ENCODE results near the gene ACTR2. TPM values are rescaled to one million over a fixed set of nuclear protein-coding genes. Genes with fewer than 3 reads are reported as not detected.

ACTR2 gene
- total RNA-seq, 4 donors from 2014 or later, result 56.9 to 123 (median 81.8) TPM

DNA sequence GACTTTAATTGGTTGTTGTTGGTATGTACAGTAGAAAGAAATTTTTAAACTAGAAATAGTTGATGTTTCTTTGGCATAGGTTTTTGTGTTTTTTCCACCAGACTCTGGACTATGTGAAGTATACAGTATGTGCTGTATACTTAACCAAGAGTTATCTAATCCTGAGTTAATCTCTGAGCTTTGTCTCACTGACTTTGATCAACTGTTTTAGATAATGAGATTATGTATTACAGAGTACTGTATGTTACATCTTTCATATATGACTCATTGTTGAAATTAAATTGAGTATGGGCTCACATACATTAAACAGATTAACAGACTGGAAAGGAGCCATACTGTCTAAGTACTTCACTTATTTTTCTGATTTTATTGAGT is 38.0 kb downstream of the ACTR2 start:
- Histone ChIP-seq H3K4me1 (peaks cover 0 to 7% (median 0%) of the 10 kb centered on the region in 4 donors), H3K4me3 (no peak overlapping the region), H3K9me3 (no peaks in the 10 kb centered on the region), H3K36me3 (peaks cover 0 to 27% (median 11%) of the 10 kb centered on the region in 4 donors), H3K27ac (no peak overlapping the region), H3K27me3 (no peaks in the 10 kb centered on the region)
- in situ Hi-C loops (cut with MboI; ENCODE audit: low pct_ligation_motif_present in 1 of 4, low pct_unique_long_range_greater_than_20kb in 1 of 4, low sequenced_read_pairs in 3 of 4), result loop anchor here in 3 of 4 donors (10.0 to 25.0 kb wide), 3 partner anchors 172 to 289 kb away; partner anchors contain the start of gene SPRED2 (in 2 of the 3)
- TF ChIP-seq POLR2A (IDR thresholded peaks at IDR 0.05), result no peak
- no peak for TF ChIP-seq EP300 (IDR thresholded peaks at IDR 0.05; ENCODE audit: low read depth)
- TF ChIP-seq POLR2AphosphoS5 (IDR thresholded peaks at IDR 0.05), result no peak
- TF ChIP-seq, protein P1, sequence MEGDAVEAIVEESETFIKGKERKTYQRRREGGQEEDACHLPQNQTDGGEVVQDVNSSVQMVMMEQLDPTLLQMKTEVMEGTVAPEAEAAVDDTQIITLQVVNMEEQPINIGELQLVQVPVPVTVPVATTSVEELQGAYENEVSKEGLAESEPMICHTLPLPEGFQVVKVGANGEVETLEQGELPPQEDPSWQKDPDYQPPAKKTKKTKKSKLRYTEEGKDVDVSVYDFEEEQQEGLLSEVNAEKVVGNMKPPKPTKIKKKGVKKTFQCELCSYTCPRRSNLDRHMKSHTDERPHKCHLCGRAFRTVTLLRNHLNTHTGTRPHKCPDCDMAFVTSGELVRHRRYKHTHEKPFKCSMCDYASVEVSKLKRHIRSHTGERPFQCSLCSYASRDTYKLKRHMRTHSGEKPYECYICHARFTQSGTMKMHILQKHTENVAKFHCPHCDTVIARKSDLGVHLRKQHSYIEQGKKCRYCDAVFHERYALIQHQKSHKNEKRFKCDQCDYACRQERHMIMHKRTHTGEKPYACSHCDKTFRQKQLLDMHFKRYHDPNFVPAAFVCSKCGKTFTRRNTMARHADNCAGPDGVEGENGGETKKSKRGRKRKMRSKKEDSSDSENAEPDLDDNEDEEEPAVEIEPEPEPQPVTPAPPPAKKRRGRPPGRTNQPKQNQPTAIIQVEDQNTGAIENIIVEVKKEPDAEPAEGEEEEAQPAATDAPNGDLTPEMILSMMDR (IDR thresholded peaks at IDR 0.05), result no peak
- intact Hi-C loops (cut with DNase I; ENCODE audit: low total_unique reads), result loop anchor here (5.0 kb wide), 1 partner anchor 287 kb away; no protein-coding TSS in a partner anchor
- DNase-seq, result no peak

DNA sequence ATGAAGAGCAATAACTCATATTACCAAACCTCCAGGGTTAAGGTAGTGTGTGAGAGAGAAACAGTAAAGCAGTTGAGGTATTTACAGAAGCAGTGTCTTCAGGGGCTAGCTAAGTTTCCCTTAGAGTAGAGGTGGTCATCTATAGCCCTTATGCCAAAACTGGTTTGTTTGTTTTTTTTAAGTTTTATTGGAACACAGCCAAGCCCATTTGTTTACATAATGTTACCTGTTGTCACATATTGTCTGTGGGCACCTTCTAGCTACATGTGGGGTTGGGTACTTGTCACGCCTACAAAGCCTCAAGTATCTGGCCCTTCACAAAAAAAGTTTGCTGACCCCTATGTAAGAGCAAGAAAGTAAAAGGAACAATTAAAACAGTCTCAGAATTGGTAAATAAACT is 39.4 kb downstream of the ACTR2 start:
- TF ChIP-seq, protein P1 (IDR thresholded peaks at IDR 0.05), result no peak
- TF ChIP-seq EP300 (IDR thresholded peaks at IDR 0.05; ENCODE audit: low read depth), result no peak
- H3K4me1 ChIP-seq, result peaks cover 0 to 7% (median 0%) of the 10 kb centered on the region in 4 donors
- H3K36me3 ChIP-seq, result peaks cover 0 to 29% (median 10%) of the 10 kb centered on the region in 4 donors
- H3K27ac ChIP-seq, result no peak overlapping the region
- intact Hi-C loops (cut with DNase I; ENCODE audit: low total_unique reads), result loop anchor here (5.0 kb wide), 1 partner anchor 285 kb away; no protein-coding TSS in a partner anchor
- 89 to 100% methylated on average over 1 of the region's 1 CpG for WGBS, 2 donors (ENCODE audit: low coverage in 1 of 2)
- no peak overlapping the region for H3K4me3 ChIP-seq
- H3K9me3 ChIP-seq, result no peaks in the 10 kb centered on the region
- in situ Hi-C loops (cut with MboI; ENCODE audit: low pct_ligation_motif_present in 1 of 4, low pct_unique_long_range_greater_than_20kb in 1 of 4, low sequenced_read_pairs in 3 of 4), result loop anchor here in 3 of 4 donors (10.0 to 25.0 kb wide), 3 partner anchors 170 to 288 kb away; partner anchors contain the start of gene SPRED2 (in 2 of the 3)
- no peaks in the 10 kb centered on the region for H3K27me3 ChIP-seq
- no peak for DNase-seq

DNA sequence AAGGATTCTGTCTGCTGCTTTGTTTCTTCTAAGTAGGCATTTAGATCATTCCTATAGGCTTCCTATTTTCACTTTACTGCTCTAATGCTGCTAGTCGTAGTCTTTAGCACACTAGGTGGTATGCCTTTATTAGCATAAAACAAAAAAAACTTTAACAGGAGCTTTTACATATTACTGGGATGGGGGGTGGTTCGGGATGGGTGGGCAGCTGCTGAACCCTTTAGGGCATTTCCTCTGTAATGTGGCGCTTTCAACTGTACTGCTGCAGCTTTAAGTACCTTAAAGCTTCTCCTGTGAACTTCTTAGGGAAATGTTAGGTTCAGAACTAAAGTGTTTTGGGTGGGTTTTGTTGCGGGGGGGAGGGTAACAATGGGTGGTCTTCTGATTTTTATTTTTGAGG is 41.3 kb downstream of the ACTR2 start:
- no peak for DNase-seq
- TF ChIP-seq EP300 (IDR thresholded peaks at IDR 0.05; ENCODE audit: low read depth), result no peak
- TF ChIP-seq POLR2A (IDR thresholded peaks at IDR 0.05), result no peak
- no peak overlapping the region for H3K27ac ChIP-seq
- no peaks in the 10 kb centered on the region for H3K9me3 ChIP-seq
- intact Hi-C loops (cut with DNase I; ENCODE audit: low total_unique reads) (loop anchor here (5.0 kb wide), 1 partner anchor 283 kb away; no protein-coding TSS in a partner anchor), in situ Hi-C loops (cut with MboI; ENCODE audit: low pct_ligation_motif_present in 1 of 4, low pct_unique_long_range_greater_than_20kb in 1 of 4, low sequenced_read_pairs in 3 of 4) (loop anchor here in 3 of 4 donors (10.0 to 25.0 kb wide), 3 partner anchors 168 to 286 kb away; partner anchors contain the start of gene SPRED2 (in 2 of the 3))
- H3K4me3 ChIP-seq, result no peak overlapping the region
- H3K36me3 ChIP-seq, result peaks cover 0 to 37% (median 13%) of the 10 kb centered on the region in 4 donors
- H3K27me3 ChIP-seq, result no peaks in the 10 kb centered on the region
- peaks cover 0 to 7% (median 0%) of the 10 kb centered on the region in 4 donors for H3K4me1 ChIP-seq
- WGBS, 2 donors (ENCODE audit: low coverage in 1 of 2), result 74 to 81% methylated on average over 4 of the region's 4 CpGs

DNA sequence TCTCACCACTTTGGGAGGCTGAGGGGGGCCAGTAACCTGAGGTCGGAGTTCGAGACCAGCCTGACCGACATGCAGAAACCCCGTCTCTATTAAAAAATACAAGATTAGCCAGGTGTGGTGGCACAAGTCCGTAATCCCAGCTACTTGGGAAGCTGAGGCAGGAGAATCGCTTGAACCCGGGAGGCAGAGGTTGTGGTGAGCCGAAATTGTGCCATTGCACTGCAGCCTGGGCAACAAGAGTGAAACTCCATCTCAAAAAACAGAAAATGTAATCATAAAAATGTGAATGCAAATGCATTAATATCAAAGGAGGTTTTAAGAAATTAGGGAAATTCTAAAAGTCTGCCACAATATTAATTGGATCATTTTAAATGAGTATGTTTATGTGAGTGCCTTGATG is 45.7 kb downstream of the ACTR2 start:
- intact Hi-C loops (cut with DNase I; ENCODE audit: low total_unique reads) (no loop called here), in situ Hi-C loops (cut with MboI; ENCODE audit: low pct_ligation_motif_present in 1 of 4, low pct_unique_long_range_greater_than_20kb in 1 of 4, low sequenced_read_pairs in 3 of 4) (loop anchor here in 2 of 4 donors (25.0 kb wide), 1 partner anchor 164 kb away; the partner anchor contains the start of gene SPRED2 (in 2 of the 2))
- Histone ChIP-seq H3K27ac (no peak overlapping the region), H3K4me1 (no peaks in the 10 kb centered on the region), H3K9me3 (no peaks in the 10 kb centered on the region), H3K36me3 (peaks cover 0 to 20% (median 8%) of the 10 kb centered on the region in 4 donors), H3K27me3 (no peaks in the 10 kb centered on the region), H3K4me3 (no peak overlapping the region)
- TF ChIP-seq, protein P1 (IDR thresholded peaks at IDR 0.05), result no peak
- no peak for TF ChIP-seq POLR2AphosphoS5 (IDR thresholded peaks at IDR 0.05)
- TF ChIP-seq POLR2A (IDR thresholded peaks at IDR 0.05), result no peak
- TF ChIP-seq EP300 (IDR thresholded peaks at IDR 0.05; ENCODE audit: low read depth), result no peak
- DNase-seq, result no peak
- WGBS, 2 donors (ENCODE audit: low coverage in 1 of 2), result 93 to 97% methylated on average over 6 to 8 of the region's 8 CpGs
